OCI-LY3 (cell line): Measurements from ENCODE around the gene WWTR1.

ENCODE experiments used
- H2AFZ ChIP-seq: fragments of 200-600, 300-600 bp; shearing (Covaris generic); 2 replicates; pipeline ENCODE4 v1.6.0; 2014; ENCODE audit warnings: antibody characterized with exemption, low read depth, low read length
- H3K27ac ChIP-seq: fragments of 200-600, 300-600 bp; sonication (generic); 2 replicates; pipeline ENCODE4 v1.5.1; 2014; ENCODE audit warnings: mild to moderate bottlenecking, low read length, moderate library complexity, mixed read lengths
- H3K27me3 ChIP-seq: fragments of 200-600, 300-600 bp; sonication (generic); 2 replicates; pipeline ENCODE4 v1.6.1; 2014; ENCODE audit warnings: low read depth, low read length, mixed read lengths
- H3K36me3 ChIP-seq: fragments of 200-600, 300-600 bp; sonication (generic); replicated peaks from 2 replicates; pipeline ENCODE3; 2014; ENCODE audit warnings: low read depth, low read length, mixed read lengths
- H3K4me1 ChIP-seq: fragments of 300-600, 200-600 bp; sonication (generic); 2 replicates; pipeline ENCODE4 v1.6.1; 2014; ENCODE audit warnings: low read length, mixed read lengths
- H3K4me2 ChIP-seq: fragments of 200-600, 300-600 bp; sonication (generic); 2 replicates; pipeline ENCODE4 v1.6.1; 2014; ENCODE audit warnings: low read length, mixed read lengths
- H3K4me3 ChIP-seq: fragments of 300-600, 200-600 bp; sonication (generic); 2 replicates; pipeline ENCODE4 v1.5.1; 2014; ENCODE audit warnings: antibody characterized with exemption, mild to moderate bottlenecking, low read length, moderate library complexity
- H3K79me2 ChIP-seq: fragments of 300-600, 200-600 bp; shearing (Covaris generic); 2 replicates; pipeline ENCODE4 v1.6.1; 2014; ENCODE audit warnings: mild to moderate bottlenecking, low read length, mixed read lengths
- H3K9ac ChIP-seq: fragments of 300-600, 200-600 bp; shearing (Covaris generic); 2 replicates; pipeline ENCODE4 v1.6.0; 2014; ENCODE audit warnings: mild to moderate bottlenecking, low read length, moderate library complexity
- H3K9me3 ChIP-seq: fragments of 200-600, 300-600 bp; shearing (Covaris generic); 2 replicates; pipeline ENCODE4 v1.6.1; 2014; ENCODE audit warnings: low read length, mixed read lengths; ENCODE audit not compliant: insufficient read depth
- H4K20me1 ChIP-seq: fragments of 200-600, 300-600 bp; sonication (generic); 2 replicates; pipeline ENCODE4 v1.6.1; 2016; ENCODE audit warnings: low read length, mixed read lengths; ENCODE audit not compliant: insufficient read depth
- CTCF ChIP-seq: fragments of 200-600, 300-600 bp; sonication (generic); IDR thresholded peaks from 2 replicates; pipeline ENCODE4 v1.5.1; 2014; ENCODE audit warnings: antibody characterized with exemption, low read length, low read depth
- EZH2phosphoT487 ChIP-seq: fragments of 200-600 bp; shearing (Covaris generic); IDR thresholded peaks from 2 replicates; pipeline ENCODE4 v1.6.1; 2018; ENCODE audit warnings: antibody characterized with exemption, mixed run types, low read depth

WWTR1 gene

GRCh38 chr3:149494022-149494758 lies 163.6 kb downstream of the WWTR1 start:
- H3K27ac ChIP-seq: no peak overlapping the region
- H3K4me1 ChIP-seq: peaks cover 13% of the 10 kb centered on the region
- no peak overlapping the region for H3K9ac ChIP-seq
- H3K4me3 ChIP-seq: no peak overlapping the region
- H3K27me3 ChIP-seq: peaks cover 31% of the 10 kb centered on the region
- H4K20me1 ChIP-seq: no peaks in the 10 kb centered on the region
- H3K9me3 ChIP-seq: no peaks in the 10 kb centered on the region
- H3K79me2 ChIP-seq: no peaks in the 10 kb centered on the region
- peak overlapping the region; percentile 55; the same call in 1 of the 2 replicates for H2AFZ ChIP-seq
- H3K4me2 ChIP-seq: peak overlapping the region; percentile 18
- H3K36me3 ChIP-seq: no peaks in the 10 kb centered on the region
- TF ChIP-seq CTCF (peak; percentile 86), EZH2phosphoT487 (no peak)

DNA sequence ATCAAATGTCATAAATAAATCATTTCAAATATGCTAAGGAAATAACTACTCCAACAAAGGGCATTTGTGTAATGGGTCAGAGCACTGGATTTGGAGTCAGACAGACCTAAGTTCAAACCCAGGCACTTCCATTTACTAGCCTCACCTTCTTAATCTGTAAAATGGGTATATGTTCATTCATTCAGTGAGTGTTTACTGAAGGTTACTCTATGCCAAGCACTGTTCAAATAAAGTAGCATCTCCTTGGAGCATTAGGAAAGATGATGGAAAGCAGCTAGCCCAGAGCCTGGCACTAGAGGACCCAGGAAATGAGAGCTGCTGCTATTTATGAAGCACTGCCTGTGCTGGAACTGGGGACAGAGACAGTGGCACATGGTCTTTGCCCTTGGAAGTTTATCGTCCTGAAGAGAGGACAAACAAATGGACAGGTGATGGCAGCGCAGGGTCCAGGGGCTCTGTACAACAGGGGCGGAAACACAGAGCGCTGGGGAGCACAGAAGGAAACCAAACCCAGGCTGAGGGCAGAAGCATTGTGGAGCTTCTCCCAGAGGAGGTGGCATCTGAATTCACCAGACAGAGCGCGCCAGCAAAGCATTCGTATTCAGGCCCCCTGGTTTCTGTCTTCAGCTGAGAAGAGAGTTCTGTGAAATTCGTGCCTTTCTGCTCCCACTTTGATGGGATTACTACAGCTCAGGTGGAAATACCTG lies 164.4 kb downstream of the WWTR1 start:
- TF ChIP-seq EZH2phosphoT487 (no peak), CTCF (no peak)
- Histone ChIP-seq H3K27ac (no peak overlapping the region), H2AFZ (peak overlapping the region; percentile 55; the same call in 1 of the 2 replicates), H3K27me3 (peaks cover 31% of the 10 kb centered on the region), H3K4me3 (no peak overlapping the region), H3K4me2 (no peak overlapping the region), H3K9ac (no peak overlapping the region), H3K4me1 (peaks cover 9% of the 10 kb centered on the region), H4K20me1 (no peaks in the 10 kb centered on the region), H3K9me3 (no peaks in the 10 kb centered on the region), H3K36me3 (no peaks in the 10 kb centered on the region), H3K79me2 (no peaks in the 10 kb centered on the region)

GRCh38 chr3:149490260-149490971 lies 167.4 kb downstream of the WWTR1 start:
- H3K36me3 ChIP-seq: no peaks in the 10 kb centered on the region
- no peak overlapping the region for H3K4me3 ChIP-seq
- H3K9ac ChIP-seq: no peak overlapping the region
- no peak overlapping the region for H2AFZ ChIP-seq
- H3K27me3 ChIP-seq: peaks cover 31% of the 10 kb centered on the region
- no peaks in the 10 kb centered on the region for H3K9me3 ChIP-seq
- no peak overlapping the region for H3K4me2 ChIP-seq
- no peaks in the 10 kb centered on the region for H4K20me1 ChIP-seq
- no peak for TF ChIP-seq CTCF
- no peak for TF ChIP-seq EZH2phosphoT487
- no peaks in the 10 kb centered on the region for H3K79me2 ChIP-seq
- H3K27ac ChIP-seq: no peak overlapping the region
- H3K4me1 ChIP-seq: peaks cover 3% of the 10 kb centered on the region; the same call in 1 of the 2 replicates

DNA sequence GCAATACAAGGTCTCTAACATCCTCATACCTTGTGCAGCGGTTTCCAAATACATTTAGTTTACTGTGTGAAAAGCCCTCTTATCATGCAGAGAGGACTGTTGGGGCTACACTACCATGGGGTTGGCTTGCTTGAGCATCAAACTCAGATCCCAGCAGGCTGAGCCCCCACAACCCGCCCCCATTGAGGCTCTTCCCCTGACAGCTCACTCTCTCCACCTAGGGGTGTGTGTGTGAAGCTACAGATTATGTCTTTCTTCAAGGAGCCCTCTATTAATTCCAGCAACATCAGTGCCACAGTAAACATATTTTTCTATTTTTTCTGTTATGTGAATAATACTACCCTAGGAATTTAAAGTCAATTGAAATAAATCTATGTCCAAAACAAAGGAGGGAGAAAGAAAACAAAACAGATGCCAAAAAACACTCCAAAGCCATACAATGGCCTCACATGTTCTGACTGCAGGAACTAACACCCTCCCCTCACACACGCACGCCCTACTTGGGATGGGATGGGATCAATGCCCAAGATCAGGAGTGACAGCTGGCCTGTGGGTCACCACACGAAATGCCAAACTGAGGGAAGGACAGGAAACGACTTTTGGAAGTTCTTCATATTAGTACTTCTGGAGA lies 168.7 kb downstream of the WWTR1 start:
- Histone ChIP-seq H3K4me3 (no peak overlapping the region), H3K4me2 (peak overlapping the region; percentile 37), H3K79me2 (no peaks in the 10 kb centered on the region), H3K9me3 (no peaks in the 10 kb centered on the region), H3K27me3 (peaks cover 31% of the 10 kb centered on the region), H3K9ac (no peak overlapping the region), H3K4me1 (peaks cover 3% of the 10 kb centered on the region; the same call in 1 of the 2 replicates), H3K36me3 (no peaks in the 10 kb centered on the region), H4K20me1 (no peaks in the 10 kb centered on the region), H3K27ac (no peak overlapping the region), H2AFZ (no peak overlapping the region)
- TF ChIP-seq CTCF: peak; percentile 75
- TF ChIP-seq EZH2phosphoT487: no peak
